Panc1 (cell line): ENCODE measurements around the gene CFDP1. TPM values are rescaled to one million over a fixed set of nuclear protein-coding genes. Genes with fewer than 3 reads are reported as not detected.

ENCODE experiments used
- ATAC-seq: fragments of 200-7000 bp; cut with Tn5 transposase; 2 replicates; pipeline ENCODE4 v1.9.1; 2020; ENCODE audit warnings: mild to moderate bottlenecking, moderate library complexity
- BruUV-seq: library from RNA; stranded (reverse); fragments of 400-500 nt; replicated peaks from 2 replicates; lab custom pipeline; 2021; lab: Mats Ljungman, UMichigan
- CTCF ChIA-PET: fragments of 300-600 bp; sonication (Branson Sonifier 250); formaldehyde crosslinking; loops from one replicate; lab custom pipeline; 2022; ENCODE audit warnings: antibody characterized with exemption; lab: Charles Lee
- POLR2A ChIA-PET: fragments of 300-600 bp; sonication (Branson Sonifier 250); formaldehyde crosslinking; loops from one replicate; lab custom pipeline; 2022; ENCODE audit warnings: antibody characterized with exemption; lab: Charles Lee
- DNase-seq: peaks from one replicate; pipeline ENCODE4 v3.0.0-alpha.2; 2010; ENCODE audit warnings: low read depth, low spot score
- H3K27ac ChIP-seq: 2 replicates; pipeline ENCODE4 v1.5.1; 2011; ENCODE audit warnings: mild to moderate bottlenecking, low read length, inconsistent platforms
- H3K27me3 ChIP-seq: fragments of 200-500 bp; sonication (Bioruptor generic); 2 replicates; pipeline ENCODE4 v1.6.0; 2014; ENCODE audit warnings: low read length, inconsistent platforms; ENCODE audit not compliant: control insufficient read depth, insufficient read depth
- H3K36me3 ChIP-seq: fragments of 200-500 bp; sonication (Bioruptor generic); 2 replicates; pipeline ENCODE4 v1.5.1; 2014; ENCODE audit warnings: inconsistent platforms, mild to moderate bottlenecking, low read length, moderate library complexity; ENCODE audit not compliant: control insufficient read depth, insufficient read depth
- H3K4me1 ChIP-seq: 2 replicates; pipeline ENCODE4 v1.5.1; 2011; ENCODE audit warnings: inconsistent platforms, mild to moderate bottlenecking, low read length, moderate library complexity; ENCODE audit not compliant: control insufficient read depth, insufficient read depth
- H3K4me3 ChIP-seq, 2 experiments: 2 replicates each; pipeline ENCODE4 v1.5.1; 2011 to 2012; ENCODE audit warnings: low read depth in 2 of 2, low read length in 2 of 2, mild to moderate bottlenecking in 2 of 2, inconsistent platforms in 1 of 2, moderate library complexity in 1 of 2
- H3K9me3 ChIP-seq: fragments of 200-500 bp; sonication (Bioruptor generic); 2 replicates; pipeline ENCODE4 v1.5.1; 2014; ENCODE audit warnings: low read depth, mild to moderate bottlenecking, inconsistent platforms, low read length, moderate library complexity; ENCODE audit not compliant: control insufficient read depth, insufficient read depth
- POLR2AphosphoS5 ChIP-seq: IDR thresholded peaks from 2 replicates; pipeline ENCODE4 v1.6.1; 2012; ENCODE audit warnings: mild to moderate bottlenecking, low read depth, low read length, moderate library complexity
- SIN3A ChIP-seq: IDR thresholded peaks from 2 replicates; pipeline ENCODE4 v1.6.1; 2012; ENCODE audit warnings: low read depth, mild to moderate bottlenecking, low read length, moderate library complexity, borderline replicate concordance; ENCODE audit not compliant: insufficient read depth
- TCF7L2 ChIP-seq: IDR thresholded peaks from 2 replicates; pipeline ENCODE4 v1.6.1; 2011; ENCODE audit warnings: mild to moderate bottlenecking, low read depth, low read length, inconsistent platforms
- in situ Hi-C: cut with HindIII; loops from 2 replicates; pipeline ENCODE4 v1.10.0; 2016; ENCODE audit warnings: low sequenced_read_pairs, low pct_unique_long_range_greater_than_20kb
- intact Hi-C: fragments of 100-400 bp; cut with micrococcal nuclease; formaldehyde crosslinking; loops from one replicate; pipeline ENCODE4 v1.10.0; 2022; ENCODE audit not compliant: unreplicated experiment
- total RNA-seq: library from RNA; stranded (reverse); gene quantifications from one replicate; pipeline ENCODE4 v1.2.1, GENCODE V29; 2021; ENCODE audit not compliant: unreplicated experiment
- TF ChIP-seq, protein P1 (sequence below), 2 experiments: IDR thresholded peaks; 2 replicates each; pipeline ENCODE4 v1.6.1; 2011 to 2012; ENCODE audit warnings: low read depth in 2 of 2, control low read depth in 1 of 2, low read length in 1 of 2, mild to moderate bottlenecking in 1 of 2, moderate library complexity in 1 of 2; ENCODE audit not compliant: insufficient read depth in 1 of 2
- TF ChIP-seq, protein P2 (sequence below): fragments of 450-650 bp; IDR thresholded peaks from 2 replicates; pipeline ENCODE4 v1.5.1; 2017; ENCODE audit warnings: mild to moderate bottlenecking

The CFDP1 gene
- total RNA-seq, 1 experiment from 2014 or later: 25.7 TPM

DNA sequence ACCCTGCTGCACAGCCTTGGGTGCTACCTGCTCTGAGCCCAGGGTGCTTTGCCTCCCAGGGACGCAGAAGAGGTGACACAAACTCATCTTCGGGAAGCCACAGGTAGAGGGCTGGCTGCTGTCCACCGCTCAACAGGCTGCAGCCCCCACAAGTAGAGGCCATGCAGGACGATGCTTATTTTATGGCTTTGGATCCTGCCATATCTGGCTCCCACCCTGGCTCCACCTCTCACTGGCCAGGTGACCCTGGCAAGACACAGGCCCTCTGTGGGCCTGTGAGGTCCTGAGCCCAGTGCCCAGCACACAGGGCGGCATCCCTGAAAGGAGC, 170.5 kb downstream of the CFDP1 start:
- BruUV-seq: no TSS peak
- Histone ChIP-seq H3K4me1 (peaks cover 49% of the 10 kb centered on the region), H3K9me3 (no peaks in the 10 kb centered on the region), H3K27me3 (no peaks in the 10 kb centered on the region), H3K4me3 (no peak overlapping the region), H3K27ac (no peak overlapping the region), H3K36me3 (no peaks in the 10 kb centered on the region; the same call in 1 of the 2 replicates)
- CTCF ChIA-PET: no interaction called here
- TF ChIP-seq POLR2AphosphoS5 (no peak), SIN3A (no peak), TCF7L2 (no peak)
- TF ChIP-seq, protein P1, sequence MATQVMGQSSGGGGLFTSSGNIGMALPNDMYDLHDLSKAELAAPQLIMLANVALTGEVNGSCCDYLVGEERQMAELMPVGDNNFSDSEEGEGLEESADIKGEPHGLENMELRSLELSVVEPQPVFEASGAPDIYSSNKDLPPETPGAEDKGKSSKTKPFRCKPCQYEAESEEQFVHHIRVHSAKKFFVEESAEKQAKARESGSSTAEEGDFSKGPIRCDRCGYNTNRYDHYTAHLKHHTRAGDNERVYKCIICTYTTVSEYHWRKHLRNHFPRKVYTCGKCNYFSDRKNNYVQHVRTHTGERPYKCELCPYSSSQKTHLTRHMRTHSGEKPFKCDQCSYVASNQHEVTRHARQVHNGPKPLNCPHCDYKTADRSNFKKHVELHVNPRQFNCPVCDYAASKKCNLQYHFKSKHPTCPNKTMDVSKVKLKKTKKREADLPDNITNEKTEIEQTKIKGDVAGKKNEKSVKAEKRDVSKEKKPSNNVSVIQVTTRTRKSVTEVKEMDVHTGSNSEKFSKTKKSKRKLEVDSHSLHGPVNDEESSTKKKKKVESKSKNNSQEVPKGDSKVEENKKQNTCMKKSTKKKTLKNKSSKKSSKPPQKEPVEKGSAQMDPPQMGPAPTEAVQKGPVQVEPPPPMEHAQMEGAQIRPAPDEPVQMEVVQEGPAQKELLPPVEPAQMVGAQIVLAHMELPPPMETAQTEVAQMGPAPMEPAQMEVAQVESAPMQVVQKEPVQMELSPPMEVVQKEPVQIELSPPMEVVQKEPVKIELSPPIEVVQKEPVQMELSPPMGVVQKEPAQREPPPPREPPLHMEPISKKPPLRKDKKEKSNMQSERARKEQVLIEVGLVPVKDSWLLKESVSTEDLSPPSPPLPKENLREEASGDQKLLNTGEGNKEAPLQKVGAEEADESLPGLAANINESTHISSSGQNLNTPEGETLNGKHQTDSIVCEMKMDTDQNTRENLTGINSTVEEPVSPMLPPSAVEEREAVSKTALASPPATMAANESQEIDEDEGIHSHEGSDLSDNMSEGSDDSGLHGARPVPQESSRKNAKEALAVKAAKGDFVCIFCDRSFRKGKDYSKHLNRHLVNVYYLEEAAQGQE (IDR thresholded peaks at IDR 0.05; ENCODE audit: insufficient read depth in 1 of 2, low read depth in 2 of 2, low read length in 1 of 2): no peak
- TF ChIP-seq, protein P2, sequence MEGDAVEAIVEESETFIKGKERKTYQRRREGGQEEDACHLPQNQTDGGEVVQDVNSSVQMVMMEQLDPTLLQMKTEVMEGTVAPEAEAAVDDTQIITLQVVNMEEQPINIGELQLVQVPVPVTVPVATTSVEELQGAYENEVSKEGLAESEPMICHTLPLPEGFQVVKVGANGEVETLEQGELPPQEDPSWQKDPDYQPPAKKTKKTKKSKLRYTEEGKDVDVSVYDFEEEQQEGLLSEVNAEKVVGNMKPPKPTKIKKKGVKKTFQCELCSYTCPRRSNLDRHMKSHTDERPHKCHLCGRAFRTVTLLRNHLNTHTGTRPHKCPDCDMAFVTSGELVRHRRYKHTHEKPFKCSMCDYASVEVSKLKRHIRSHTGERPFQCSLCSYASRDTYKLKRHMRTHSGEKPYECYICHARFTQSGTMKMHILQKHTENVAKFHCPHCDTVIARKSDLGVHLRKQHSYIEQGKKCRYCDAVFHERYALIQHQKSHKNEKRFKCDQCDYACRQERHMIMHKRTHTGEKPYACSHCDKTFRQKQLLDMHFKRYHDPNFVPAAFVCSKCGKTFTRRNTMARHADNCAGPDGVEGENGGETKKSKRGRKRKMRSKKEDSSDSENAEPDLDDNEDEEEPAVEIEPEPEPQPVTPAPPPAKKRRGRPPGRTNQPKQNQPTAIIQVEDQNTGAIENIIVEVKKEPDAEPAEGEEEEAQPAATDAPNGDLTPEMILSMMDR: no peak
- in situ Hi-C loops (no loop called here), intact Hi-C loops (no loop called here)
- POLR2A ChIA-PET: no interaction called here
- no peak for DNase-seq
- no peak for ATAC-seq

DNA sequence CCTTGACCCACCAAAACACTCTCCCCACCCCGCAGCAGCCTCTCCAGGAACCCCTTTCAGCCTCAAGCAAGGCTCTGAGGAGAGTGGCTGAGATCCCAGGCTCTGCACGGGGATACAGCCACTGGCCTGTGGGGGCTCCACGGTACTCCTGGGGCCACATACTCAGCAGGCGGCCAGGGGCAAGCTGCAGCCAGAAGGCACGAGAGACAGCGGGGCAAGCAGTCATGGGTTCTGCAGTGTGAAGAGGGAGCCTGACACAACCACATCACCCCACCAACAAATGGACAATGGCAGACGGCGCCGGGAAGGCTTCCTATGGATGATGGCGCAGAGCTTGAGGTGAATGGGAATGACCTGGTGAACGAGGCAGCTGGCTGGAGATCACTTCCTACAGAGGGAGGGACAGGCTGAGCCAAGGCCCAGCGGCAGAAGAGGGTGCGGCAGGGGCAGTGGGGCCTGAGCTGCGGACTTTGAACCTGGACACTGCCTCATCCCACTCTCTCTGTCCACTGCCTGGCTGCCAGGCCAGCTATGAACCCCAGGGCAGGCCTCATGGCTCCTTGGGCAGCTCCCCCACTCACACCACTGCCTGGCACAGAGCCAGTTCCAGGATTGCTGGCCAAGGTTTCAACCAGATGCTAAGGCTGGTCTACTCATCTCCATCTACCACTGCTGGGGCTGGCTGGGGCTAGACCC, 171.1 kb downstream of the CFDP1 start:
- Histone ChIP-seq H3K4me1 (peaks cover 49% of the 10 kb centered on the region), H3K27me3 (no peaks in the 10 kb centered on the region), H3K4me3 (no peak overlapping the region), H3K36me3 (no peaks in the 10 kb centered on the region; the same call in 1 of the 2 replicates), H3K9me3 (no peaks in the 10 kb centered on the region), H3K27ac (no peak overlapping the region)
- in situ Hi-C loops (no loop called here), intact Hi-C loops (no loop called here)
- DNase-seq: no peak
- BruUV-seq: no TSS peak
- ATAC-seq: no peak
- POLR2A ChIA-PET: no interaction called here
- CTCF ChIA-PET: interaction anchor here (0.7 kb wide), 1 partner anchor 123 kb away, joined by 3 read pairs; no protein-coding TSS in a partner anchor
- TF ChIP-seq POLR2AphosphoS5: 0 out of 2 replicates have a peak, but pooled peaks have one; percentile 9
- TF ChIP-seq, protein P2: no peak
- no peak for TF ChIP-seq TCF7L2
